K562 (cell line): ENCODE data around the gene BMF. TPM values are rescaled to one million over a fixed set of nuclear protein-coding genes. Genes with fewer than 3 reads are reported as not detected.

Experiments used
- ARNT ChIP-seq, 2 experiments: fragments of 450-650 bp; IDR thresholded peaks; 2 replicates each; pipeline ENCODE4 v1.6.1; 2016; ENCODE audit warnings: mild to moderate bottlenecking in 1 of 2
- CBX3 ChIP-seq, 2 experiments: IDR thresholded peaks; 1 replicate in 1 of 2; 2 replicates in 1 of 2; pipeline ENCODE4 v1.6.1; 2012; ENCODE audit warnings: inconsistent platforms in 2 of 2, low read length in 2 of 2, borderline replicate concordance in 1 of 2, control low read depth in 1 of 2
- FOXK1 ChIP-seq: sonication (generic); formaldehyde crosslinking; IDR thresholded peaks from 2 replicates; pipeline ENCODE4 v1.8.0; 2022; ENCODE audit warnings: missing genetic modification reagents, mild to moderate bottlenecking, borderline replicate concordance
- GTF2A2 ChIP-seq: IDR thresholded peaks from 2 replicates; pipeline ENCODE4 v1.6.1; 2016; ENCODE audit warnings: mild to moderate bottlenecking, missing genetic modification characterization, missing compliant biosample characterization
- HCFC1 ChIP-seq: IDR thresholded peaks from 2 replicates; pipeline ENCODE4 v1.6.1; 2012; ENCODE audit warnings: low read depth, low read length, improper control_type of control experiment
- HDAC6 ChIP-seq: IDR thresholded peaks from 2 replicates; pipeline ENCODE4 v1.6.1; 2012; ENCODE audit warnings: low read depth, mild to moderate bottlenecking, control low read depth, inconsistent platforms, low read length, moderate library complexity
- IRF2 ChIP-seq: sonication (generic); formaldehyde crosslinking; IDR thresholded peaks from 2 replicates; pipeline ENCODE4 v1.8.1; 2022; ENCODE audit warnings: mild to moderate bottlenecking, missing genetic modification reagents
- MECOM ChIP-seq: fragments of 250-450 bp; sonication (Bioruptor Pico); IDR thresholded peaks from 2 replicates; pipeline ENCODE4 v1.8.0; 2022; ENCODE audit warnings: inconsistent platforms
- NCOA1 ChIP-seq: fragments of 450-650 bp; IDR thresholded peaks from 2 replicates; pipeline ENCODE4 v1.6.1; 2016; ENCODE audit warnings: low read depth
- POLR3G ChIP-seq: IDR thresholded peaks from 2 replicates; pipeline ENCODE4 v1.6.1; 2011; ENCODE audit not compliant: insufficient read length, insufficient replicate concordance; ENCODE audit errors: extremely low read depth
- RAD21 ChIP-seq, 2 experiments: fragments of 250-450 bp in 1 of 2; fragments of 450-650 bp in 1 of 2; sonication (Bioruptor Pico) in 1 of 2; formaldehyde crosslinking in 1 of 2; IDR thresholded peaks in 1 of 2; conservative IDR thresholded peaks in 1 of 2; 2 replicates each; pipeline versions ENCODE4 v1.4.0 to v1.8.0; 2020 to 2022; ENCODE audit warnings: mild to moderate bottlenecking in 2 of 2, moderate library complexity in 1 of 2
- SMARCE1 ChIP-seq: fragments of 450-650 bp; IDR thresholded peaks from 2 replicates; pipeline ENCODE4 v1.7.1; 2016; ENCODE audit warnings: mild to moderate bottlenecking
- TBL1XR1 ChIP-seq, 2 experiments: IDR thresholded peaks; 2 replicates each; pipeline ENCODE4 v1.6.1; 2012; ENCODE audit warnings: improper control_type of control experiment in 2 of 2, low read length in 2 of 2, mild to moderate bottlenecking in 1 of 2
- ZNF778 ChIP-seq: fragments of 450-650 bp; formaldehyde crosslinking; IDR thresholded peaks from 2 replicates; pipeline ENCODE4 v1.4.0; 2020; ENCODE audit warnings: mild to moderate bottlenecking, moderate library complexity
- polyA plus RNA-seq, 8 experiments: library from polyadenylated mRNA; depleted of rRNA in 4 of 8; stranded (reverse) in 5 of 8; unstranded in 3 of 8; fragments of >200 nt; fragmentation: Nextera tagmentation in 2 of 8; fragmentation: Illumina TruSeq in 1 of 8; extraction: Ambion mirVana in 2 of 8; extraction: Trizol in 1 of 8; gene quantifications; 2 replicates each; pipeline versions ENCODE4 v1.2.1 to v1.2.3, GENCODE V29; 2011 to 2014; ENCODE audit warnings: inconsistent platforms in 1 of 8, missing spikeins in 1 of 8
- total RNA-seq, 7 experiments: library from RNA; depleted of rRNA in 6 of 7; stranded (reverse); fragments of >200 nt in 6 of 7; fragmentation: Illumina TruSeq in 2 of 7; extraction: Trizol in 2 of 7; gene quantifications; 2 replicates each; pipeline versions ENCODE4 v1.2.1 to v1.2.3, GENCODE V29; 2011 to 2021; ENCODE audit warnings: low replicate concordance in 1 of 7
- TF ChIP-seq, protein P1 (sequence below): fragments of 450-650 bp; conservative IDR thresholded peaks from 2 replicates; pipeline ENCODE4 v1.6.1; 2016; ENCODE audit warnings: missing genetic modification characterization, low read depth, mild to moderate bottlenecking, missing compliant biosample characterization, moderate library complexity
- TF ChIP-seq, protein P2 (sequence below): sonication (generic); formaldehyde crosslinking; IDR thresholded peaks from 2 replicates; pipeline ENCODE4 v1.9.0; 2022; ENCODE audit warnings: mild to moderate bottlenecking, missing genetic modification reagents
- TF ChIP-seq, protein P3 (sequence below): fragments of 250-450 bp; sonication (Bioruptor Pico); IDR thresholded peaks from 2 replicates; pipeline ENCODE4 v1.8.0; 2021; ENCODE audit warnings: mild to moderate bottlenecking, moderate library complexity
- TF ChIP-seq, protein P4 (sequence below): sonication (generic); formaldehyde crosslinking; IDR thresholded peaks from 2 replicates; pipeline ENCODE4 v1.8.1; 2023; ENCODE audit warnings: mild to moderate bottlenecking, missing genetic modification reagents
- TF ChIP-seq, protein P5 (sequence below): fragments of 450-650 bp; IDR thresholded peaks from 2 replicates; pipeline ENCODE4 v1.6.1; 2016; ENCODE audit warnings: mild to moderate bottlenecking

The BMF gene
- total and polyA plus RNA-seq, 9 of the 15 experiments (the other 6 are each of a cell fraction or from before 2014, with no cell fraction given): 0.25 to 0.91 (median 0.59) TPM; not detected in 2

DNA sequence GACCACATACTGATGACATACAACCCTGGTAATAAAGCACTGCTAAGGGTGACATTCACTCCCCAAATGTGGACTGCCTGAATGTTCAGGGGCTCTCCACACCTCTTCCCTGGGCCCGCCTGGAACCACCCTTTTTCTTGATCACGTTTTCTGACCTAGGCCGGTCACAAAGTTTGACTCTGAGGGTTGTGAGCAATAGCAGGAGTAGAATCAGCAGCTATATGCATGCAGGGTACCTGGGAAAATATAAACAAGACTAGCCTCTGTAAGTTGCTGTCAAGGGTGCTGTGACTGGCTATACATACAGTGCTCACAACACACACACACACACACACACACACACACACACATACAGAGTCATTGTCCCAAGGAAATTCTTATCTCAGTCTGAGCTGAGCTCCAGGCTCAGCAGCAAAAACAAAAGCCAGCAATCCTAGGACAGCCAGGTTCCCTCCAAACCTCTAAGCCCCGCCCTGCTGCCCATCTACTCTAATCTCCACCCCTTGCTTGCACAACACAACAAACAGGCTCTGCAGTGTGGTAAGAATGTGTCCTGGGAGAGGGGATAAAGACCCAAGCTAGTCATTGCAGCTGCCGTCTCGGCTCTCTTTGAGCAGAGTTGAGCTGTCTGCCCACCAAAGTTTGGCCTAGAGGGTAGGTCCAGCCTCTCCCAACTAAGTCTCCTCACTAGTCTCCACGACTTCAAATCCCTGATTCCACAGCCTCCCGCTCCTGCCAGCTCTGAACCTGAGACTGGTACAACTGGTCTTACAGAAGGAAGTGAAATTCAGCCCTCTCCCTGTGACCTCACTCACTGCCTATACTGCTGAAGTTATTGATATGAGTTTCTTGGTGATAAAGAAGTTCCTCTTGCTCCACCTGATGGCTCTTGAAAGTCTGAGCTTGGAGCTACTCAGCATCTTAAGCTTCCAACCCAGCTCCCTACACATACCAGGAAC lies 2.2 kb downstream of the BMF start (continued):
- no peak for TF ChIP-seq ZNF778 (CRISPR knock-in tag)
- TF ChIP-seq, protein P1, sequence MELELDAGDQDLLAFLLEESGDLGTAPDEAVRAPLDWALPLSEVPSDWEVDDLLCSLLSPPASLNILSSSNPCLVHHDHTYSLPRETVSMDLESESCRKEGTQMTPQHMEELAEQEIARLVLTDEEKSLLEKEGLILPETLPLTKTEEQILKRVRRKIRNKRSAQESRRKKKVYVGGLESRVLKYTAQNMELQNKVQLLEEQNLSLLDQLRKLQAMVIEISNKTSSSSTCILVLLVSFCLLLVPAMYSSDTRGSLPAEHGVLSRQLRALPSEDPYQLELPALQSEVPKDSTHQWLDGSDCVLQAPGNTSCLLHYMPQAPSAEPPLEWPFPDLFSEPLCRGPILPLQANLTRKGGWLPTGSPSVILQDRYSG (tag): no peak
- no peak for TF ChIP-seq POLR3G
- TF ChIP-seq, protein P2, sequence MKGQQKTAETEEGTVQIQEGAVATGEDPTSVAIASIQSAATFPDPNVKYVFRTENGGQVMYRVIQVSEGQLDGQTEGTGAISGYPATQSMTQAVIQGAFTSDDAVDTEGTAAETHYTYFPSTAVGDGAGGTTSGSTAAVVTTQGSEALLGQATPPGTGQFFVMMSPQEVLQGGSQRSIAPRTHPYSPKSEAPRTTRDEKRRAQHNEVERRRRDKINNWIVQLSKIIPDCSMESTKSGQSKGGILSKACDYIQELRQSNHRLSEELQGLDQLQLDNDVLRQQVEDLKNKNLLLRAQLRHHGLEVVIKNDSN (CRISPR knock-in tag): peak; percentile 12; the same call in 1 of the 2 replicates
- no peak for TF ChIP-seq IRF2
- TF ChIP-seq FOXK1 (CRISPR knock-in tag): no peak
- no peak for TF ChIP-seq HDAC6
- TF ChIP-seq GTF2A2 (tag): no peak
- peak in 1 of 2 experiments; percentile 60; a peak in 1 of 4 replicates for TF ChIP-seq TBL1XR1 (IDR thresholded peaks at IDR 0.05; ENCODE audit: low read length in 2 of 2)
- no peak for TF ChIP-seq MECOM (CRISPR knock-in tag)
- 0 out of 3 replicates have a peak, but pooled peaks of 1 of the 2 experiments have one; percentile 30 for TF ChIP-seq CBX3 (IDR thresholded peaks at IDR 0.05; ENCODE audit: borderline replicate concordance in 1 of 2, low read length in 2 of 2)
- TF ChIP-seq, protein P3, sequence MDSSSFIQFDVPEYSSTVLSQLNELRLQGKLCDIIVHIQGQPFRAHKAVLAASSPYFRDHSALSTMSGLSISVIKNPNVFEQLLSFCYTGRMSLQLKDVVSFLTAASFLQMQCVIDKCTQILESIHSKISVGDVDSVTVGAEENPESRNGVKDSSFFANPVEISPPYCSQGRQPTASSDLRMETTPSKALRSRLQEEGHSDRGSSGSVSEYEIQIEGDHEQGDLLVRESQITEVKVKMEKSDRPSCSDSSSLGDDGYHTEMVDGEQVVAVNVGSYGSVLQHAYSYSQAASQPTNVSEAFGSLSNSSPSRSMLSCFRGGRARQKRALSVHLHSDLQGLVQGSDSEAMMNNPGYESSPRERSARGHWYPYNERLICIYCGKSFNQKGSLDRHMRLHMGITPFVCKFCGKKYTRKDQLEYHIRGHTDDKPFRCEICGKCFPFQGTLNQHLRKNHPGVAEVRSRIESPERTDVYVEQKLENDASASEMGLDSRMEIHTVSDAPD (CRISPR knock-in tag): no peak
- TF ChIP-seq SMARCE1: peak; percentile 87
- peak in 1 of 2 experiments; percentile 86; a peak in 2 of 4 replicates for TF ChIP-seq ARNT (IDR thresholded peaks at IDR 0.05)
- TF ChIP-seq, protein P4, sequence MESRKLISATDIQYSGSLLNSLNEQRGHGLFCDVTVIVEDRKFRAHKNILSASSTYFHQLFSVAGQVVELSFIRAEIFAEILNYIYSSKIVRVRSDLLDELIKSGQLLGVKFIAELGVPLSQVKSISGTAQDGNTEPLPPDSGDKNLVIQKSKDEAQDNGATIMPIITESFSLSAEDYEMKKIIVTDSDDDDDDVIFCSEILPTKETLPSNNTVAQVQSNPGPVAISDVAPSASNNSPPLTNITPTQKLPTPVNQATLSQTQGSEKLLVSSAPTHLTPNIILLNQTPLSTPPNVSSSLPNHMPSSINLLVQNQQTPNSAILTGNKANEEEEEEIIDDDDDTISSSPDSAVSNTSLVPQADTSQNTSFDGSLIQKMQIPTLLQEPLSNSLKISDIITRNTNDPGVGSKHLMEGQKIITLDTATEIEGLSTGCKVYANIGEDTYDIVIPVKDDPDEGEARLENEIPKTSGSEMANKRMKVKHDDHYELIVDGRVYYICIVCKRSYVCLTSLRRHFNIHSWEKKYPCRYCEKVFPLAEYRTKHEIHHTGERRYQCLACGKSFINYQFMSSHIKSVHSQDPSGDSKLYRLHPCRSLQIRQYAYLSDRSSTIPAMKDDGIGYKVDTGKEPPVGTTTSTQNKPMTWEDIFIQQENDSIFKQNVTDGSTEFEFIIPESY (CRISPR knock-in tag): no peak
- TF ChIP-seq, protein P5, sequence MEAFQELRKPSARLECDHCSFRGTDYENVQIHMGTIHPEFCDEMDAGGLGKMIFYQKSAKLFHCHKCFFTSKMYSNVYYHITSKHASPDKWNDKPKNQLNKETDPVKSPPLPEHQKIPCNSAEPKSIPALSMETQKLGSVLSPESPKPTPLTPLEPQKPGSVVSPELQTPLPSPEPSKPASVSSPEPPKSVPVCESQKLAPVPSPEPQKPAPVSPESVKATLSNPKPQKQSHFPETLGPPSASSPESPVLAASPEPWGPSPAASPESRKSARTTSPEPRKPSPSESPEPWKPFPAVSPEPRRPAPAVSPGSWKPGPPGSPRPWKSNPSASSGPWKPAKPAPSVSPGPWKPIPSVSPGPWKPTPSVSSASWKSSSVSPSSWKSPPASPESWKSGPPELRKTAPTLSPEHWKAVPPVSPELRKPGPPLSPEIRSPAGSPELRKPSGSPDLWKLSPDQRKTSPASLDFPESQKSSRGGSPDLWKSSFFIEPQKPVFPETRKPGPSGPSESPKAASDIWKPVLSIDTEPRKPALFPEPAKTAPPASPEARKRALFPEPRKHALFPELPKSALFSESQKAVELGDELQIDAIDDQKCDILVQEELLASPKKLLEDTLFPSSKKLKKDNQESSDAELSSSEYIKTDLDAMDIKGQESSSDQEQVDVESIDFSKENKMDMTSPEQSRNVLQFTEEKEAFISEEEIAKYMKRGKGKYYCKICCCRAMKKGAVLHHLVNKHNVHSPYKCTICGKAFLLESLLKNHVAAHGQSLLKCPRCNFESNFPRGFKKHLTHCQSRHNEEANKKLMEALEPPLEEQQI: no peak; the same call in 1 of the 2 replicates
- peak; percentile 51 to 61 for TF ChIP-seq RAD21 (CRISPR knock-in tag; conservative IDR thresholded peaks at IDR 0.05 in 1 of 2, IDR thresholded peaks at IDR 0.05 in 1 of 2)
- no peak for TF ChIP-seq HCFC1
- TF ChIP-seq NCOA1: peak; percentile 25; the same call in 1 of the 2 replicates
